HepG2 (cell line): Measurements from ENCODE around the gene EMILIN3. TPM values are rescaled to one million over a fixed set of nuclear protein-coding genes. Genes with fewer than 3 reads are reported as not detected.

Source experiments
- ARNTL ChIP-seq: sonication (generic); formaldehyde crosslinking; IDR thresholded peaks from 2 replicates; pipeline ENCODE4 v1.4.0; 2020; ENCODE audit warnings: mild to moderate bottlenecking, missing genetic modification reagents
- MAFF ChIP-seq: IDR thresholded peaks from 2 replicates; pipeline ENCODE4 v1.6.1; 2011; ENCODE audit warnings: low read depth, low read length, improper control_type of control experiment
- NFKBIZ ChIP-seq: IDR thresholded peaks from 2 replicates; pipeline ENCODE4 v1.6.1; 2018; ENCODE audit warnings: missing genetic modification reagents, missing compliant biosample characterization
- SMYD3 ChIP-seq: sonication (generic); formaldehyde crosslinking; IDR thresholded peaks from 2 replicates; pipeline ENCODE4 v1.8.1; 2023; ENCODE audit warnings: mild to moderate bottlenecking, missing genetic modification reagents
- ZNF792 ChIP-seq: IDR thresholded peaks from 2 replicates; pipeline ENCODE4 v1.6.1; 2016
- polyA plus RNA-seq, 8 experiments: library from polyadenylated mRNA; depleted of rRNA in 3 of 8; stranded (reverse) in 7 of 8; unstranded in 1 of 8; fragments of >200 nt; fragmentation: Illumina TruSeq in 4 of 8; extraction: Trizol in 4 of 8; gene quantifications; 2 replicates each; pipeline versions ENCODE4 v1.2.1 to v1.2.3, GENCODE V29; 2011 to 2016; ENCODE audit warnings: low read depth in 4 of 8, missing spikeins in 1 of 8, mixed read lengths in 1 of 8; ENCODE audit not compliant: insufficient read depth in 1 of 8
- total RNA-seq, 5 experiments: library from RNA; depleted of rRNA; stranded (reverse); fragments of >200 nt; fragmentation: Illumina TruSeq; extraction: Trizol; gene quantifications; 2 replicates each; pipeline ENCODE4 v1.2.3, GENCODE V29; 2016; ENCODE audit warnings: low read depth in 1 of 5
- TF ChIP-seq, protein P1 (sequence below): sonication (generic); formaldehyde crosslinking; IDR thresholded peaks from 2 replicates; pipeline ENCODE4 v1.4.0; 2020; ENCODE audit warnings: missing genetic modification reagents, borderline replicate concordance
- TF ChIP-seq, protein P2 (sequence below): sonication (generic); formaldehyde crosslinking; IDR thresholded peaks from 2 replicates; pipeline ENCODE4 v1.4.0; 2020; ENCODE audit warnings: mild to moderate bottlenecking, missing genetic modification reagents, borderline replicate concordance
- TF ChIP-seq, protein P3 (sequence below): sonication (generic); formaldehyde crosslinking; IDR thresholded peaks from 2 replicates; pipeline ENCODE4 v1.4.0; 2020; ENCODE audit warnings: mild to moderate bottlenecking, missing genetic modification reagents

The EMILIN3 gene
- total and polyA plus RNA-seq, 2 of the 13 experiments (the other 11 are each of a cell fraction or from before 2014, with no cell fraction given) = 0.25 to 0.29 TPM

DNA sequence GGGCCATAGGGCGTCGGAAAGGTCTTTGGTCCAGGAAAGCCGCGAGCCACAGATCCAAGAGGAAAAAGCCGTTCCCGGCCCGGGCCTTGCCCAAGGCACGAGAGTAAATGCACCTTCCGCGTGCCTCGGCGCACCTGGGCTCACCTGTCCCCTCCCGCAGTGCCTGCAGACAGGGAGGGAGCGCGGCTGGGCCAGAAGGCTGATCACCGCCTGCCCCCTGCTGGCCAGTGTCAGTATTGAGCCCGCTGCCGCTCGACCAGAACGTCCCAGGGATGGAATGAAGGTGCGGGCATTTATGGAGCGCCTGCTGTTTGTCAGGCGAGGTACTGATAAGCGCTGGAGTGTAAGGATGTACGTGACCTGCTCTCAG is 26.7 kb downstream of the EMILIN3 start (continued):
- no peak; the same call in 1 of the 2 replicates for TF ChIP-seq SMYD3 (CRISPR knock-in tag)
- TF ChIP-seq ZNF792 (CRISPR knock-in tag) = no peak
- TF ChIP-seq MAFF = no peak
- TF ChIP-seq, protein P1, sequence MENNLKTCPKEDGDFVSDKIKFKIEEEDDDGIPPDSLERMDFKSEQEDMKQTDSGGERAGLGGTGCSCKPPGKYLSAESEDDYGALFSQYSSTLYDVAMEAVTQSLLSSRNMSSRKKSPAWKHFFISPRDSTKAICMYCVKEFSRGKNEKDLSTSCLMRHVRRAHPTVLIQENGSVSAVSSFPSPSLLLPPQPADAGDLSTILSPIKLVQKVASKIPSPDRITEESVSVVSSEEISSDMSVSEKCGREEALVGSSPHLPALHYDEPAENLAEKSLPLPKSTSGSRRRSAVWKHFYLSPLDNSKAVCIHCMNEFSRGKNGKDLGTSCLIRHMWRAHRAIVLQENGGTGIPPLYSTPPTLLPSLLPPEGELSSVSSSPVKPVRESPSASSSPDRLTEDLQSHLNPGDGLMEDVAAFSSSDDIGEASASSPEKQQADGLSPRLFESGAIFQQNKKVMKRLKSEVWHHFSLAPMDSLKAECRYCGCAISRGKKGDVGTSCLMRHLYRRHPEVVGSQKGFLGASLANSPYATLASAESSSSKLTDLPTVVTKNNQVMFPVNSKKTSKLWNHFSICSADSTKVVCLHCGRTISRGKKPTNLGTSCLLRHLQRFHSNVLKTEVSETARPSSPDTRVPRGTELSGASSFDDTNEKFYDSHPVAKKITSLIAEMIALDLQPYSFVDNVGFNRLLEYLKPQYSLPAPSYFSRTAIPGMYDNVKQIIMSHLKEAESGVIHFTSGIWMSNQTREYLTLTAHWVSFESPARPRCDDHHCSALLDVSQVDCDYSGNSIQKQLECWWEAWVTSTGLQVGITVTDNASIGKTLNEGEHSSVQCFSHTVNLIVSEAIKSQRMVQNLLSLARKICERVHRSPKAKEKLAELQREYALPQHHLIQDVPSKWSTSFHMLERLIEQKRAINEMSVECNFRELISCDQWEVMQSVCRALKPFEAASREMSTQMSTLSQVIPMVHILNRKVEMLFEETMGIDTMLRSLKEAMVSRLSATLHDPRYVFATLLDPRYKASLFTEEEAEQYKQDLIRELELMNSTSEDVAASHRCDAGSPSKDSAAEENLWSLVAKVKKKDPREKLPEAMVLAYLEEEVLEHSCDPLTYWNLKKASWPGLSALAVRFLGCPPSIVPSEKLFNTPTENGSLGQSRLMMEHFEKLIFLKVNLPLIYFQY (CRISPR knock-in tag) = peak; percentile 66; the same call in 1 of the 2 replicates
- TF ChIP-seq, protein P2, sequence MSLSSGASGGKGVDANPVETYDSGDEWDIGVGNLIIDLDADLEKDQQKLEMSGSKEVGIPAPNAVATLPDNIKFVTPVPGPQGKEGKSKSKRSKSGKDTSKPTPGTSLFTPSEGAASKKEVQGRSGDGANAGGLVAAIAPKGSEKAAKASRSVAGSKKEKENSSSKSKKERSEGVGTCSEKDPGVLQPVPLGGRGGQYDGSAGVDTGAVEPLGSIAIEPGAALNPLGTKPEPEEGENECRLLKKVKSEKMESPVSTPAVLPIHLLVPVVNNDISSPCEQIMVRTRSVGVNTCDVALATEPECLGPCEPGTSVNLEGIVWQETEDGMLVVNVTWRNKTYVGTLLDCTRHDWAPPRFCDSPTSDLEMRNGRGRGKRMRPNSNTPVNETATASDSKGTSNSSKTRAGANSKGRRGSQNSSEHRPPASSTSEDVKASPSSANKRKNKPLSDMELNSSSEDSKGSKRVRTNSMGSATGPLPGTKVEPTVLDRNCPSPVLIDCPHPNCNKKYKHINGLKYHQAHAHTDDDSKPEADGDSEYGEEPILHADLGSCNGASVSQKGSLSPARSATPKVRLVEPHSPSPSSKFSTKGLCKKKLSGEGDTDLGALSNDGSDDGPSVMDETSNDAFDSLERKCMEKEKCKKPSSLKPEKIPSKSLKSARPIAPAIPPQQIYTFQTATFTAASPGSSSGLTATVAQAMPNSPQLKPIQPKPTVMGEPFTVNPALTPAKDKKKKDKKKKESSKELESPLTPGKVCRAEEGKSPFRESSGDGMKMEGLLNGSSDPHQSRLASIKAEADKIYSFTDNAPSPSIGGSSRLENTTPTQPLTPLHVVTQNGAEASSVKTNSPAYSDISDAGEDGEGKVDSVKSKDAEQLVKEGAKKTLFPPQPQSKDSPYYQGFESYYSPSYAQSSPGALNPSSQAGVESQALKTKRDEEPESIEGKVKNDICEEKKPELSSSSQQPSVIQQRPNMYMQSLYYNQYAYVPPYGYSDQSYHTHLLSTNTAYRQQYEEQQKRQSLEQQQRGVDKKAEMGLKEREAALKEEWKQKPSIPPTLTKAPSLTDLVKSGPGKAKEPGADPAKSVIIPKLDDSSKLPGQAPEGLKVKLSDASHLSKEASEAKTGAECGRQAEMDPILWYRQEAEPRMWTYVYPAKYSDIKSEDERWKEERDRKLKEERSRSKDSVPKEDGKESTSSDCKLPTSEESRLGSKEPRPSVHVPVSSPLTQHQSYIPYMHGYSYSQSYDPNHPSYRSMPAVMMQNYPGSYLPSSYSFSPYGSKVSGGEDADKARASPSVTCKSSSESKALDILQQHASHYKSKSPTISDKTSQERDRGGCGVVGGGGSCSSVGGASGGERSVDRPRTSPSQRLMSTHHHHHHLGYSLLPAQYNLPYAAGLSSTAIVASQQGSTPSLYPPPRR (CRISPR knock-in tag) = peak; percentile 28; the same call in 1 of the 2 replicates
- TF ChIP-seq ARNTL (CRISPR knock-in tag) = peak; percentile 29; the same call in 1 of the 2 replicates
- TF ChIP-seq NFKBIZ (CRISPR knock-in tag) = peak; percentile 61; the same call in 1 of the 2 replicates
- TF ChIP-seq, protein P3, sequence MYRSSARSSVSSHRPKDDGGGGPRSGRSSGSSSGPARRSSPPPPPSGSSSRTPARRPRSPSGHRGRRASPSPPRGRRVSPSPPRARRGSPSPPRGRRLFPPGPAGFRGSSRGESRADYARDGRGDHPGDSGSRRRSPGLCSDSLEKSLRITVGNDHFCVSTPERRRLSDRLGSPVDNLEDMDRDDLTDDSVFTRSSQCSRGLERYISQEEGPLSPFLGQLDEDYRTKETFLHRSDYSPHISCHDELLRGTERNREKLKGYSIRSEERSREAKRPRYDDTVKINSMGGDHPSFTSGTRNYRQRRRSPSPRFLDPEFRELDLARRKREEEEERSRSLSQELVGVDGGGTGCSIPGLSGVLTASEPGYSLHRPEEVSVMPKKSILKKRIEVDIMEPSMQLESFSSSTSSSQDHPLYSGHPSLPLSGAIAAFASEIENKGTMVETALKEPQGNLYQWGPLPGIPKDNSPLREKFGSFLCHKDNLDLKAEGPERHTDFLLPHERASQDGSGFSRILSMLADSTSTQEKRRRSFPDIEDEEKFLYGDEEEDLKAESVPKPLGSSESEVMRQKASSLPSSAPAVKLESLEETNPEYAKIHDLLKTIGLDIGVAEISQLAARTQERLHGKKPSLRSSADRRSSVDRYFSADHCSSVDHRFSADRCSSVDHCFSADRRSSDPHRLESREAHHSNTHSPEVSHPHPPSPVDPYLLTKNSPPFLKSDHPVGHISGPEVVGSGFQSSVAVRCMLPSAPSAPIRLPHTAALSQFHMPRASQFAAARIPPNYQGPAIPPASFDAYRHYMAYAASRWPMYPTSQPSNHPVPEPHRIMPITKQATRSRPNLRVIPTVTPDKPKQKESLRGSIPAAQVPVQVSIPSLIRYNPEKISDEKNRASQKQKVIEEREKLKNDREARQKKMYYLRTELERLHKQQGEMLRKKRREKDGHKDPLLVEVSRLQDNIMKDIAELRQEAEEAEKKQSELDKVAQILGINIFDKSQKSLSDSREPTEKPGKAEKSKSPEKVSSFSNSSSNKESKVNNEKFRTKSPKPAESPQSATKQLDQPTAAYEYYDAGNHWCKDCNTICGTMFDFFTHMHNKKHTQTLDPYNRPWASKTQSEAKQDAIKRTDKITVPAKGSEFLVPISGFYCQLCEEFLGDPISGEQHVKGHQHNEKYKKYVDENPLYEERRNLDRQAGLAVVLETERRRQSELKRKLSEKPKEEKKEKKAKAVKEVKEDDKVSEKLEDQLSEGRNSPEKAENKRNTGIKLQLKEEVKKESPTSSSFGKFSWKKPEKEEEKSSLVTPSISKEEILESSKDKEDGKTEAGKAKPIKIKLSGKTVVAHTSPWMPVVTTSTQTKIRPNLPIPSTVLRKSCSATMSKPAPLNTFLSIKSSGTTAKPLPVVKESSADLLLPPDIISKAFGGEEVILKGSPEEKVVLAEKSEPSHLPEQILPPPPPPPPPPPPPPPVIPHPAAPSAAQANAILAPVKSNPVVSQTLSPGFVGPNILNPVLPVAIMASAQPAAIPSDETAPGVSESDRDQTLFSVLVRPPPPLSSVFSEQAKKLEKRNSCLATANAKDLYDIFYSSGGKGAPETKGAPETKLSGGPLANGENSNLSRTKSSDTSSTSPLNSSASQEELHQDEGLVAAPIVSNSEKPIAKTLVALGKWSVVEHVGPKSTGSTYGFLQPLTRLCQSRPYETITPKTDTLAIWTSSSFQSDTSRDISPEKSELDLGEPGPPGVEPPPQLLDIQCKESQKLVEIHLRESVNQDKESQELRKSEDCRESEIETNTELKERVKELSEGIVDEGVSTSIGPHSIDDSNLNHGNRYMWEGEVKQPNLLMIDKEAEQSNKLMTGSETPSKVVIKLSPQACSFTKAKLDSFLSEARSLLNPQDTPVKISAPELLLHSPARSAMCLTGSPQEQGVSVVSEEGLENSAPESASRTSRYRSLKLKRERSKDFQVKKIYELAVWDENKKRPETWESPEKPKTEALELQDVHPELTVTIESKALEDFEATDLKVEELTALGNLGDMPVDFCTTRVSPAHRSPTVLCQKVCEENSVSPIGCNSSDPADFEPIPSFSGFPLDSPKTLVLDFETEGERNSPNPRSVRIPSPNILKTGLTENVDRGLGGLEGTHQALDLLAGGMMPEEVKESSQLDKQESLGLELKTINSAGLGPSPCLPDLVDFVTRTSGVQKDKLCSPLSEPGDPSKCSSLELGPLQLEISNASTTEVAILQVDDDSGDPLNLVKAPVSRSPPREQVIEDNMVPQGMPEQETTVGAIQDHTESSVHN = no peak
